Measurements from ENCODE around the gene FAM241B.
A peak's percentile ranks its signal among the peaks of the same experiment; 100 is the strongest.

Gene FAM241B, protein sequence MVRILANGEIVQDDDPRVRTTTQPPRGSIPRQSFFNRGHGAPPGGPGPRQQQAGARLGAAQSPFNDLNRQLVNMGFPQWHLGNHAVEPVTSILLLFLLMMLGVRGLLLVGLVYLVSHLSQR

DNA sequence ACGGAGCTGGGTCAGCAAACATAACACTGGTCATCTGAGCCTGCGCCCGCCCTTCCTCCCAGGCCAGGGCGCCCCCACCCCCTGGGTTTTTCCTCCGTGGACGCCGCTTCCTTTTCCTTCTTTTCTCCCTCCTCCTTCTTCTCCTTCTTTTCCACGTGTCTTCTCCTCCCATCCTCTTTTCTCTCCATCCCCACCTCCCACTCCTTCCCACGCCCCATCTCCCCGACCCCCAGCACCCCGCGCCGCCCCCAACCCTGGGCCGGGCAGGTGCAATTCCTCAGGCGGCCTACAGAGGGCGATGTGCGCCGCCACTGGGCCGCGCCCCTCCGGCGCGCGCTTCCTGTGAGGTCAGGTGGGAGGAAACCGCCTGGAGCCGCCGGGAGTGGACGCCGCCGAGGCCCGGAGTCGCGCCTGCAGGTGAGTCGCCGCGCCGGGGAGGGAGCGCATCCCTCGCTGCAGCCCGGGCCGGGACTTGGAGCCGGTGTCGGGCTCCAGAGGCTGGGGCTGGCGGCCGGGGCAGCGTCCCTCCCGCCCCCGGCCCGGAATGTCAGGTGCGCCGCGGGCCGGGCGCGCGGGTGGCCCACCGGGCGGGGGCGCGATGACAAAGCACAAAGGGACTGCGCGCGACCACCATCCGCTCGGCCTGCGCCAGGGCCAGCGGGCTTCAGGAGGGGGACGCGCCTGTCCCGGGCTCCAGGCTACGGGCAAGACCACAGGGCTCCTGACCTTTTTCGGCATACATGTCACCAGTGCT, at the start of gene FAM241B:
Gene FAM241B, plus strand, starts transcription at position 351 of the 754 bp plus-strand sequence. CDS start 1,497 bp downstream, outside the sequence.
- peak; percentile 57 to 61 for DNase-seq (ENCODE audit: low read depth in 2 of 2)

DNA sequence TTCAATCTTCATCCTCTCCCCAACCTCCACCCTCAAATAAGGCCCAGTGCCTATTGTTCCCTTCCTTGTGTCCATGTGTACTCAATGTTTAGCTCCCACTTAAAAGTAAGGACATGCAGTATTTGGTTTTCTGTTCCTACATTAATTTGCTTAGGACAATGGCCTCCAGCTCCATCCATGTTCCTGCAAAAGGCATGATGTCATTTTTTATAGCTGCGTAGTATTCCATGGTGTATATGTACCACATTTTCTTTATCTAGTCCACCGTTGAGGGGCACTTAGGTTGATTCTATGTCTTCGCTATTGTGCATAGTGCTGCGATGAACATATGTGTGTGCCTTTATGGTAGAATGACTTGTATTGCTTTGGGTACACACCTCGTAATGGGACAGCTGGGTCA, 49.6 kb upstream of the FAM241B start:
- no peak for DNase-seq (ENCODE audit: low read depth in 2 of 2)

DNA sequence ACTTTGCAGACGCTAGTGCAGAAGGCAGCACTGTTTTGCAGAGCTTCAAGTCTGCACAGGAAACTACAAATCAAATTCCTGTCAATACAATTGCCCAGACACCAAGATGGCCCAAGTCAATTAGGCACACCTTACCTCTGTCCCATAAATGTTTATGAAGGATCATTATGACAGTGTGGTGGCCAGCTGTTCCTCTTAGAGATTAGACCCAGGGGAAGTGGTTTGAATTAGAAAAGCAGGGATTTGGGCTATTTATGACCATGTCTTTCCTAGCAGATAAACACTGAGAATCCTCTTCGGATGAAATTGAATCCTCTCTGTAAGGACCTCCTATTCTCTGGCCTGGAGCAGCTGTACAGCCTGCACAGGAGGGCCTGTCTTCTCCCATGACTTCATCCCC, 46.9 kb upstream of the FAM241B start:
- DNase-seq (ENCODE audit: low read depth in 2 of 2), result no peak

DNA sequence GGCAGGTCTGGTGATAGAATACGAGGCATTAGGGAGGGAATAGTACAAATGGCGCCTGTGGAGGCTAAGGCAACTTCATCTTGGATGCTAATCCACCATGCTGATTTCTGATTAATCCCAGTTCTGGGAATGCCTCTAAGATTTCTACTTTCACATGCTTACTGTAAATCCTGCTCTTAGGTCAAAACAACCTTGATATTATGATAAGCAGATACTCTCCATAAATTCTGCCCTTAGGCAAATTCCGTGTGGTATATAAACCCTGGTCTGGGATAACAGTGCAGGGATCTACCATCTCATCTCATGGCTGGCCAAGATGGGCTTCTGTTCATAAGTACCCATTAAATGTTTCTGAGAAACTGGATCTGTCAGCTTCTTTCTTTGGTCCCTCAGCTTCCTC, 45.4 kb upstream of the FAM241B start:
- no peak for DNase-seq (ENCODE audit: low read depth in 2 of 2)

DNA sequence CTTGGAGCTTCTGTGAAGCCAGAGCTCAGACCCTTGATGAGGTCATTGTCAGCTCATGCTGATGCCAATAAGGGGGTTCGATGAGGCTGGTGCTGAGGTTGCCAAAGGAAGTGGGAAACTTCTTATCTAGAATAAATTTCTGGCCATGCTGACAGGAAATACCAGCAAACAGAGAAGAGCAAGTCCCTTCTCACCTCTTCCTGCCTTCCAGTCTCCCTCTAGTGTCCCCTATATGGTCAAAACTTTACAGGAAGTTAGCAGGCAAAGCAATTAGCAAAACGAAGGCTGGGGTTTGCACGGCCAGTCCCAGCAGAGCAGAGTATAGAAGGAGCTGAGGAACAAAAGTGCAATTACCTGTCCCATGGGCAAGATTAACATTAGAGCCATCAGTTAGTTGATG, 41.7 kb upstream of the FAM241B start:
- no peak for DNase-seq (ENCODE audit: low read depth in 2 of 2)

DNA sequence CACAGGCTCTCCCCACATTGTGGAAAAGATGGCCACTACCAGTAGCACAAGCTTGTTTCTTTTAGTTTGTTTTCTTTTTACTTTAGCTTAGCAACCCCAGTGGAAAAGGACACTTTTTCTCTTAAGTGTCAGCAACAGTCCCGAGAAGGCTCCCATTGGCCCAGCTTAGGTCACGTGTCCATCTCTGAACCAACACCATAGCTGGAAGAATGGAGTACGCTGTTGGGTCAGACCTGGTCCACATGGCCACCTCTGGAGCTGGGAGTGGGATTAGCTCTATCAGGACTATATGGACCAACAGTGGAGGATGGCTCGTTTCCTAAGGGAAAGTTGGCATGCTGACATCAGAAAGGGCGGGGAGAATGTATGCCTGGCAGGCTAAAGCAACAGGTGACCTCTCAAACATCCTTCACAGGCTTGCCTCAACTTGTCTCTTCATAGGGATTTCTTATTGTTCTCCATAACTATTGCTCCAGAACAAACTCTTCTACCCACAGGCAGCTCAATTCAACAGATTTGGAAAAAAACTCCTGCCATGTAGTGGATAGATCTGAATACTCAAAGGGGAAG, 29.2 kb upstream of the FAM241B start:
- no peak for DNase-seq (ENCODE audit: low read depth in 2 of 2)

DNA sequence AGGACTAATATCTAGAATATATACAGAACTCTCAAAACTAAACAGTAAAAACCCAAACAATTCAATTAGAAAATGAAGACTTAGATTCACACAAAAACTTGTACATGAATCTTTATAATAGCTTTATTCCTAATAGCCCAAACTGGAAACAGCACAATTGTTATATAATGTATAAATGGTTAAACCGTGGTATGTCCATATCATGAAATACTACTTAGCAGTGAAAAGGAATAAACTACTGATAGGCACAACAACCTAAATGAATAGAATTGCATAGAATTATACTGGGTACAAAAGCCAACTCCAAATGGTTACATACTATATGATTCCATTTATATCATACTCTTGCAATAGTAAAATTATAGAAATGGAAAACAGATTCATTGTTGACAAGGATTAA, 21.0 kb upstream of the FAM241B start:
- DNase-seq (ENCODE audit: low read depth in 2 of 2), result no peak

DNA sequence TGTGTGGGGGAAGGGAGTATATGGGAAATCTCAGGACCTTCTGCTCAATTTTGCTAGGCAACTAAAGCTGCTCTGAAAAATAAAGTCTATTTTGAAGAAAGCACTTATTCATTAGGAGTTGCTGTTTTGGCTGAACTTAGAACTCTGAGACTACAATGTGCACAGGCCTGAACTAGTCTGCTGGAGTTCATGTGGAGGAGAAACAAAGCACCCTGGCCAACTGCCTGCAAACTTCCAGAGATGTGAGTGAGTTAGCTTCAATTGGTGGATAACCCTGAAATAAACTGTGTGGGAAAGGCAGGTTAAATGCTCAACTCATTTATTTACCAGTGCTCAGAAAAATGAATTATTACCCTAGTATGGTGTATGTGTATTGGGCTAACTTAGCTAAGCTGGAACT, 17.3 kb upstream of the FAM241B start:
- DNase-seq (ENCODE audit: low read depth in 2 of 2), result no peak

DNA sequence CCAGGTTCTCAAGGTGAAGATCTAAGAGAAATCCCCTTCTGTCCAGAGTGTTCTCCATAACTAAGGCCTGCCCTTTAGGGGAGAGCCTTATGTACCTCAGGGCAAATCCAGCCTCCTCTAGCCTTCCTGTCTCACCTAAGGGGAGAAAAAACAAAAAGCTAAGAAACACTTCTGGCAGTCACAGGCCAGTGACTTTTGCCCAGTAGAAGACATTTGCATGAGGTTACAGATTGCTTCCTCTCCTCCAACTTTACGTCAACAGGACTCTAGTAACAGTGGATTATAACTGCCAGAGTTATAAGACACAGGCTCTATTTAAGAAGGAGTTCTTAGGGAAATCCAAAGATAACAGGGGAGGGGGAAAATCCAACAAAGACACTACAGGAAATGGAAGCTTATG, 15.9 kb upstream of the FAM241B start:
- no peak for DNase-seq (ENCODE audit: low read depth in 2 of 2)

DNA sequence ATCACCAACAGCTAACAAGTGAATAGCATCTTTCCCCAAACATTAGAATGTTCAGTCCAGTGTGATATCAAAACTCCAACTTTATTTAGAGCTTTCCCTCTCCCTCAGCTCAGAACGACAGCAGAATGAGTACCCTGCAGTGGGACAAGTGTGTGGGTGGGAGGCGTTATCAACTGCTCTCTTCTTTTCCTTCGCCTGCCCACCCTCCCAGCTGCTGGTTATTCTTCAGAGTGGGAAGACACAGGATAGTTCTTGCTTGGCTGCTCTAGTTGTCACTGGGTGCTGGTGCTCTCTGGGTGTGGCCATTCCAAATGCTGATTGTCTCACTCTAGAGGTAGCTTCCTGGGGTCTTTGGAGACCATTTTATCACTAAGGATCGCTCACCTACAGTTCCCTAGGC, 13.7 kb upstream of the FAM241B start:
- DNase-seq (ENCODE audit: low read depth in 2 of 2), result no peak

DNA sequence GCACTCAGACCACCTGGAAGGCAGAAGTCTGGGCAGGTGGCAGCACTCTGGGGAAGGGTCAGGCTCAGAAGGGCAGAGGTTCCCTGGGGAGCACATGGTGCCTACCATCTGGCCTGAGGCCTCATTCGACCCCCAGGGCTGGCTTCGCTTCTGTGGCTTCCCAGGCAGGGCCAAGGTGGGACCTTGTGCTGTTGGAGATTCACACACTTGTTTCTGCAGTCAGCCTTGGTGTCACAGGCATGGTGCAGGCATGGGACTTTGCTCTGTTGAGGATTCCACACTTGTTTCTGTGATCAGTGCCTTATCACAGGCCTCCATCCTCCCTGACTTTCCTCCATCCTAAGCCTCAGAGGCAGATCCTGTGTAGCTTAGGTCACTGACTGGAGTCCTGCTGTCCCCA, 11.3 kb upstream of the FAM241B start:
- DNase-seq (ENCODE audit: low read depth in 2 of 2), result no peak

DNA sequence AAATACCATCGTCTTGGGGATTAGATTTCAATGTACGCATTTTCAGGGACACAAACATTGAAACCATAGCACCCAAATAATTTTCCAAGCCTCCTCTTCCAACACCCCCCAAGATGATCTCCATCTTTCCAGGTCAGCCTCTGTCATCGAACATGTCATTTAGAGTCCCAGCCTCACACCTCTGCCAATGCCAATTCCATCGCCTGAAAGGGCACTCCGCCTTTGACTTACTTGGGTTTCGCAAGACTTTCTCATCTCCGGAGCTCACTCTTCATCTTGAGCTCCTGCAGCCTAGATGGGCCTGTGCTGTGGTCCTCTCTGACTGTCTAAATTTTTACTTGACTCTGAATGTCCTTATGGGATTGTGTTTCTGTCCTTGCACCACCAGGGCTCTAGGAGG, 10.4 kb upstream of the FAM241B start:
- DNase-seq (ENCODE audit: low read depth in 2 of 2), result no peak

DNA sequence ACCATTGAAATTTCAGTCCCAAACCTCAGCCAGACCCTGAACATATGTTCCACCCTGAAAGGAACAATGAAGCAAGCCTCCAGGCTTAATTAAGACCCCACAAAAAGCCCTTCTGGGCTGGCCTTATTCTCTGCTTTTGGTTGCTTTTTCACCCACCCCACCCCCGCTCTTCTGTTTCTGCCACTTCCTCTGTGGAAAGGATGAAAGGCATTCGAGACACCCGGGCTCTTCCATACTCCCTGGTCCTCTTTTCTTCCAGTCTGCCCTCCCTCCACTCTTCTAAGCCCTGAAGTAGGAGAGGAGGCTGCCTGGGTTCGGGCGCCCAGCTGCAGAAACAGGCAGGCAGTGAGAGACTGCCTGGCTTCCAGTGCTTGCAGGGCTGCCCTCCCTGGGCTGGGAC, 9.4 kb upstream of the FAM241B start:
- DNase-seq (ENCODE audit: low read depth in 2 of 2), result no peak

DNA sequence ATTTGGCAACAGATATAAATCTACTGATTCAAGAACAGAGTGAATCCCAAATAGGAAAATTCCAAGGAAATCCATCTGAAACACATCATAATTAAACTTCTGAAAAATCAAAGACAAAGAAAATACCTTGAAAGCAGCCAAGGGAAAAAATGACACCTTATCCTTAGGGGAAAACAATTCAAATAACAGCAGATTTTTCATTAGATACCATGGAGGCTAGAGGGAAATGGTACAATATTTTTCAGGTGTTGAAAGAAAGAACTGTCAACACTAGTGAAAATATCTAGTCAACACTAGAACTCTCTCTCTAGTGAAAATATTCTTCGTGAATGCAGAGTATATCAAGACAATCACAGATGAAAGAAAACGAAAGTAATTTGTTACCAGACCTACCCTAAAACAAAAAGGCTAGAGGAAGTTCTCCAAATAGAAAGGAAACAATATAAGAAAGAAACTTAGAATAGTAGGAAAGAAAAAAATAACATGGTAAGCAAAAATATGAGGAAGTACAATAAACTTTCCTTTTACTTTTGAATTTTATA, 5.7 kb upstream of the FAM241B start:
- no peak for DNase-seq (ENCODE audit: low read depth in 2 of 2)

DNA sequence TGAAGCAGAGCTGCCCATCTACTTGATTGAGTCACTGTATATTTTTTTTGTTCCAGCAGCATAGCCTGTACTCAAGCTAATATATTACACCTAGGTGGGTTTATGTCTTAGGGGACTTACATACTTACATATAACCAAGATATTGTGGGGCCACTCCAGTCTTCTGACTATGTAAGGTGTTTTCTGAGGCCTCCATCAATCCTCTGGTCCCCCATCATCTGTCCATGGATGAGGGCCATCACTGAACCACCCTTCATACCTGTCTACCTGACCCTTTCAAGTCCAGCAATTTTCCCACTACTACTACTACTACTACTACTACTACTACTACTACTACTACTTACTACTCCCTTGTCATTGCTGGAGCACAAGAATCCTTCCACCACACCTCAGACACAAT, 3.2 kb upstream of the FAM241B start:
- no peak for DNase-seq (ENCODE audit: low read depth in 2 of 2)

DNA sequence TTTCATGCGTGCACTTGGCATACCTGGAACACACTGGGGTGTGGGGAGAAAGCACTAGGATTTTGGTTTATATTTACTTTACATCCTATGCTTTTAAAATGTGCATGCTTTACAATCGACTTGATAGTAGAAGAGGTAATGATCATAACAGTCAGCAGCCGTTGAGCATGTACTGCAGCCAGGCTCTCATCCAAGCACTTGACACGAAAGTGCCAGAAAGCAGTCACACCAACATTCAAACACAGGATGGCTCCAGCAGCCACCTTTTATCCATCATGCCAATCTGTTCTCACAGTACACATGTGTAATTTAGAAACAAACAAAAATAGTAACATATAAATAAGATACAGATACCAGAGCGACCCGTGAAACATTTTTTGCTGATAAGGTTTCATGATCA, 1.2 kb upstream of the FAM241B start:
- DNase-seq (ENCODE audit: low read depth in 2 of 2), result no peak

DNA sequence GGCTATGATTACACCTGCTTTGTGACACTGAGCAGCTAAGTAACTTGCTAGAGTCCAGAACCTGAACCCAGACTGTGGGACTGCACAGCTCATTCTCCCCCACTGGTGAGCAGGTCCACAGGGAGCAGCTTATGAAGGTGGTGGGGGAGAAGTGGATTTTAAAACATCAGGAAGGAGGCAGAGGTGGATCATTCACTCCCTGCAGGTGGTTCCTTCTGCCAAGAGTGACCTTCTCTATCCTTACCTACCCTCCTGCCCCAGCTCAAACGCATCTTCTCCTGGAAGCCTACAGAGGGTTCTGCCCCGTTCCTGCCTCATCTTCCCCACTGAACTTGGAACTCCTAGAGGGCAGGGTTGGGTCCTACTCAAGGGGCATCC, 539 bp upstream of the FAM241B start:
- no peak for DNase-seq (ENCODE audit: low read depth in 2 of 2)

DNA sequence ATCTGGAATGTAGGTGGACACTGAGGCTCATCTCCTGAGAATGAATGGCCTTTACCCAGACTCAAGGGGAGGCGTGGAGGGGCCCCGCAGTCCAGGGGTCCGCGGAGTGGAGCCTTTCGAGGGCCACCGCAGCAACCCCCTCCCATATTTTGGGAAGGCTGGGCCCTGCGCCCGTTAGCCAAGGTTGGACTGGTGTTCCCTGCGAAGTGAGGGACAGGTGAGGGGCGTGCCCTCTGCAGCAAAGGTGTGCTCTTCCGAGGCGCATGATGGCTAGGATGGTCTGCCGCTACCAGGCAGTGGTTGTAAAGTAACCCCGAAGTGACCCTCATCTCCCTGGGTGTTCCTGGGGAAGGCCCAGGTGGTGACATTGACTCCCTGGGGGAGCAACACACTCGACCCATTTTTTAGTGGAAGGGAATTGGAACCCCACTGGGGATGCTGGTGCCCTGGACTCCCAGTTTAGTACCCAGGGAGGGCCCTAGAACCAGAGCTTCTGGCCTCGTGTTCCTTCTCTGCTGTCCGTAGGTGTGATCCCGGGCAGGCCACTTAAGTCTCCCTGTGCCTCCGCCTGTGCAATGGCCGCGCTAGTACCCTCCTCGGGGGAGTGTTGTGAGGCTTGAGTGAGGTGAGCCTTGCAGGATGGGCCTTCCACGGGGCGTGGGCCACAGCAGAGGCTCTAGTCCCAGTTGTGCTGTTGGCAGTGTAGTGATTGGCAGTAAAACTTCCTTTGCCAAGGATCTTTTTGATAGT, 779 bp downstream of the FAM241B start:
- no peak for DNase-seq (ENCODE audit: low read depth in 2 of 2)

DNA sequence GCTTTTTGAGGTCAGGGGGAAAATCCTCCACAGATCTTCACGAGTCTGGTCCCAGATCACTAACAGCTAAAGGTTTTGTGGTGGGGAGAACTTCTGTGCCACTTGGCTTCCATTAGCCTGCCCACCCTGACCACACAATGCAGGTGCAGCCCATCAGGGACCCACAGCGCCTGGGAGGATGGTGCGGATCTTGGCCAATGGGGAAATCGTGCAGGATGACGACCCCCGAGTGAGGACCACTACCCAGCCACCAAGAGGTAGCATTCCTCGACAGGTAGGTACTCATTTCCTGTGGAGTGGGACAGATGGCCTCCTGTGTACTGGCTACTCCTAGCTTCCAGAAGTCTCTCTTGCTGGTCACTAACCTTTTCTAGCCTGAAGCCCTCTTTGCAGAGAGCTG, 1.5 kb downstream of the FAM241B start:
- no peak for DNase-seq (ENCODE audit: low read depth in 2 of 2)

DNA sequence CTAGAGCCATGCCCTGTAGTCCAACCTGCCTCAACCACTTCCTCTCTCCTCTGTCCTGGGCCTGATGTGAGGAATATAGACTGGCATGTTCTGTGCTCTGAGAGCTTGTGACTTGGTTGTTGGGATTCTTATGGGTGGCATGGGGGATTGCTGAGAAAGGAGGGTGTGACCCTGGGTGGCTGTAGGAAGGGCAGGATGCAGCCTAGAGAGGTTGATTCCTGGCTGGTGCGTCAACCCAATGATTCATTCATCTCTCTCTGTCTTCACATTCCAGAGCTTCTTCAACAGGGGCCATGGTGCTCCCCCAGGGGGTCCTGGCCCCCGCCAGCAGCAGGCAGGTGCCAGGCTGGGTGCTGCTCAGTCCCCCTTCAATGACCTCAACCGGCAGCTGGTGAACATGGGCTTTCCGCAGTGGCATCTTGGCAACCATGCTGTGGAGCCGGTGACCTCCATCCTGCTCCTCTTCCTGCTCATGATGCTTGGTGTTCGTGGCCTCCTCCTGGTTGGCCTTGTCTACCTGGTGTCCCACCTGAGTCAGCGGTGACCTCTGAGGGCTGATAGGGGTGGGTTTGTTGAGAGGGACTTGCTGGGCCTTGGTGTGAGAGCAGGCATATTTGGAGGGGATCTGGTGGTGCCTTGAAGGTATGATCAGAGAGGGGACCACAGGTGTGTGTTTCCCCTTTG, 2.6 kb downstream of the FAM241B start:
- no peak for DNase-seq (ENCODE audit: low read depth in 2 of 2)

DNA sequence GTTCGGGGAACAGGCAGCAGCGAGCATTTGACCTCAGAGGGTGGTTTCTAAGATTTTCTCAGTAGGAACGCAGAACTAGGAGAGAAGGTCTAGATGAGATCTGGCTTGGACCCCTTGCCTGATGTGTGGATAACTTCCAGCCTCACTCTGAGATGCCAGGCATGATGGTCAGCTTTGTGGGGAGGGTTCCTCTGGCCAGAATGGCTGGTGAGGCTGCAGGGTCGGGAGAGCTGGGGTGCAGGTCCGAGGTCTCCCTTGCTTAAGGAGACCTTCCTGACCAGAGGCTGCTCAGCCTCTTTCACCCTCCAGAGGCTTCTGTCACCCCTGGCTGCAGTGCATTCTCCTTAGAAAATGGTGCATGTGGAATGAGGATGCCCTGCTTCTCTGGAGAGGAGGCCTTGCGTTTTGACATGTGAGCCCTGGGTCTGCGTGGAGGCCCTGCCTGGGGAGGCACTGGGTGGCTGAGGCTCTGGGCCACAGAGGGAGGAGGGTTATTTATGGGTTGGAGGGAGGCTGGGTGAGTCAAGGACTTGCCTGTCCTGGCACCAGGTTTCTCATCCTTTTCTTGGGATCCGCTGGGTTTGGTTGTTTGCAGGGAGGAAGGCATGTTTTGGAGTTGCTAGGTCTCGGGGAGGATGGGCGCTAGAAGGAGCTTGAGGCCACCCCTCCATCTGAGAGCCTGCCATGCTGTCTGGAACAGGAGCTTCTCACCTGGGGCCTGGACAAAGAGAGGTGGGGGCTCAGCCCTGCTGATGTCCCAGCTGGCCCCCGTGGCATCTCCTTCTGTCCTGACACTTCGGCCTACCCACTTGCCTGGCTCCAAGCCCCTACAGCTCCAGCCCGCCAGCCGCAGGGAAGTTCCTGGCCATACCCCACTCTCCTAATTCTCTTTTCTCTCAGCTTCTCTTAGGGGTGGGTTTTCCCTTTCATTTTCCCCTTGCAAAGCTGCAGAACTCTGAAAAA, 3.9 kb downstream of the FAM241B start:
- DNase-seq (ENCODE audit: low read depth in 2 of 2), result no peak
